GM12872 (cell line): ENCODE measurements around the gene ELOB.

ENCODE experiments used
- TF ChIP-seq, protein P1 (sequence below): IDR thresholded peaks from 3 replicates; pipeline ENCODE4 v1.5.1; 2011; ENCODE audit warnings: low read depth, mild to moderate bottlenecking, low read length, moderate library complexity; ENCODE audit not compliant: insufficient read depth

The ELOB gene

DNA sequence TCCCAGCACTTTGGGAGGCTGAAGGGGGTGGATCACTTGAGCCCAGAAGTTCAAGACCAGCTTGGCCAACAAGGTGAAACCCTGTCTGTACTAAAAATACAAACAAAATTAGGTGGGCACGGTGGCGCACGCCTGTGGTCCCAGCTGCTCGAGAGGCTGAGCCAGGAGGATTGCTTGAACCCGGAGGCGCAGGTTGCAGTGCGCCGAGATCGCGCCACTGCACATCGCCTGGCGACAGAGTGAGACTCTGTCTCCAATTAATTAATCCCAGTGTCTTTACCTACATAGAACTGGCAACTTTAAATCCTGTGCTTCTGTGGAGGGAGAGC, 1.5 kb upstream of the ELOB start:
- TF ChIP-seq, protein P1, sequence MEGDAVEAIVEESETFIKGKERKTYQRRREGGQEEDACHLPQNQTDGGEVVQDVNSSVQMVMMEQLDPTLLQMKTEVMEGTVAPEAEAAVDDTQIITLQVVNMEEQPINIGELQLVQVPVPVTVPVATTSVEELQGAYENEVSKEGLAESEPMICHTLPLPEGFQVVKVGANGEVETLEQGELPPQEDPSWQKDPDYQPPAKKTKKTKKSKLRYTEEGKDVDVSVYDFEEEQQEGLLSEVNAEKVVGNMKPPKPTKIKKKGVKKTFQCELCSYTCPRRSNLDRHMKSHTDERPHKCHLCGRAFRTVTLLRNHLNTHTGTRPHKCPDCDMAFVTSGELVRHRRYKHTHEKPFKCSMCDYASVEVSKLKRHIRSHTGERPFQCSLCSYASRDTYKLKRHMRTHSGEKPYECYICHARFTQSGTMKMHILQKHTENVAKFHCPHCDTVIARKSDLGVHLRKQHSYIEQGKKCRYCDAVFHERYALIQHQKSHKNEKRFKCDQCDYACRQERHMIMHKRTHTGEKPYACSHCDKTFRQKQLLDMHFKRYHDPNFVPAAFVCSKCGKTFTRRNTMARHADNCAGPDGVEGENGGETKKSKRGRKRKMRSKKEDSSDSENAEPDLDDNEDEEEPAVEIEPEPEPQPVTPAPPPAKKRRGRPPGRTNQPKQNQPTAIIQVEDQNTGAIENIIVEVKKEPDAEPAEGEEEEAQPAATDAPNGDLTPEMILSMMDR = no peak

DNA sequence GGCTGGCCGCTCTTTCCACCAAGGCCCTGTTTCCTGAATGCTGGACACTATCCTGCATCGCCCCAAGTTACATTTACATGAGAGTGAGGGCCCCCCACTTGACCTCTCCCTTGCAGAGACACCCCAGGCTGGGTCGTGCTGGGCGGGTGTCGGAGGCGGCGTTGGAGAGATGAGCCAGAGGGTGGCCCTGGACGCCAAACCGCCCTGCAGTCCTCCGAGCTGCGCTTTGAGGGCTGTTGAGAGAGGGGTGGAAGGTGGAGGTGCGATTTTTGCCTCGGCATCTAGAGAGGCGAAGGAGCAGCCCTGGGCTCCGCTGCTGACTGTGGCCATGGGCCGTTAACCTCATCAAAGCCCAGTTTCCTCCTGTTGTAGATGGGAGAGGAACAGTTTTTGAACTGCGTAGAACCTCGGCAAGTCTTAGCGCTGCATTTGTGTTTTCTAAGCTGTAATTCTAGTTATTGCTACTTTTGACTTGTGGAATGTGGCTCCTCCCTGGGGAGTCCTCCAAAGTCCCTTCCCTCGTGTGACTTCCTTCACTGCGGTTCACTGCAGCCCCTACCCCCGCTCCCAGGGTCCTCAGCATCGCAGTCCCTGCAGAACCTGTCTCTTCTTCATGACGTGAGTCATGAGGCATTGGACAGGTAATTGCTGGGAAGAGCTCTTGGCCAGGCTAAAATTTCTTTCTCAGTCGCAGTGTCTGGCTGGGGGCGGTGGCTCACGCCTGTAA, 986 bp upstream of the ELOB start:
- TF ChIP-seq, protein P1 = no peak

DNA sequence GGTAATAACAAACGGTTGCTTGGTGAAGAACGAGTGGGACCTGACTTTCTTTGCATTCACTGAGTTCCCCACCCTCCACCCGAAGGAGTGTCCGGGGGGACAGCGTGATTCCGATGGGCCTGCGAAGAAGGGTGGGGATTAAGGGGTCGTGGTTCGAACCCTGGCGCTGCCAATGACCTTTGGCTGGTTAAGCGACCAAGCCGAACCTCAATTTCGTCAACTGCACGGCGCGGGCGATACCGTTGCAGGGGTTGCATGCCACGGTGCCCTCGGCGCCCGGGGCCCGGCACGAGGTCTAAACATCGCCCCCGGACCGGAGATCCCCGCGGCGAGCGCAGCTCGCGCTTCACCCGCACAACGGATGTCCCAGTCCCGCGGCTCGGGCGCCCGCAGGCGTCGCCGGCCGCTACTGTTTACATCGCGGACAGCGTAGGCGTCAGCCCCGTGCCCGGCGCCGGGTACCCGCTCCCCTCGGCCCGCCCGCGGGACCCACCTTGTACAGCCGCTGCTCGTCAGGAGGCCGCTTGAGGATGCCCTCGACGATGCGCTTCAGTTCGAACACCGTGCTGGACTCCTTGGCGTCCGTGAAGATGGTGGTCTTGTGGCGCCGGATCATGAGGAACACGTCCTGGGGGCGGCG, 460 bp downstream of the ELOB start:
- TF ChIP-seq, protein P1 = no peak

DNA sequence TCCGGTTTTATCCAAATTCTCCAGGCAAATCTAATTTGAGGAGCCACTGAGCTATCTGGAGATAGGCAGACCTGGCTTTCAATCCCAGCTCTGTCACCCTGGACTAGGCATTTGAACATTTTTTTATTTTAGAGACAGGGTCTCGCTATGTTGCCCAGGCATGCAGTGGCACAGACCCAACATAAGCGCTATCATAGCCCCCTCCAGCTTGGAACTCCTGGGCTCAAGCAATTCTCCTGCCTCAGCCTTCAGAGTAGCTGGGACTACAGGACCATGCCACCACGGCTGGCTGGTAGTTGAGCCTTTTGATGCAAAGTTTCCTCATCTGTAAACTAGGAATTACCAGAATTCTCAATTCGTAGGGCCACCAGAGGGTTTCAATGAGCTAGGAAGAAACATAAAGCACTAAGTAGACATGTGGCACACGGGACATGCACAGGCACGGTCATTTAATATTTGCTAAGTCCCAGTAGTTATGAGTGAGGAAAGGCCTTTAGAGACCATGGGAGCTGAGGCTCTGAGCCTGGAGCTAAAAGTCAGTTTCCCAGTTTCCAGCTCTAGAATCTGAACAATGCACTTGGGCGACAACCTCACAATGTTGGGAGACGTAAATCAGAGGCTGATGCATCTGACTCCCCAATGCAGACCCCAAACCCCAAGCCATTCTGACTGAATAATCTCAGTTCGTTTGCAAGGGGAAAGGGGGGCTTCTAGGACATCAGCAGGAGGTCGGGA, 1.1 kb downstream of the ELOB start:
- TF ChIP-seq, protein P1 = no peak

DNA sequence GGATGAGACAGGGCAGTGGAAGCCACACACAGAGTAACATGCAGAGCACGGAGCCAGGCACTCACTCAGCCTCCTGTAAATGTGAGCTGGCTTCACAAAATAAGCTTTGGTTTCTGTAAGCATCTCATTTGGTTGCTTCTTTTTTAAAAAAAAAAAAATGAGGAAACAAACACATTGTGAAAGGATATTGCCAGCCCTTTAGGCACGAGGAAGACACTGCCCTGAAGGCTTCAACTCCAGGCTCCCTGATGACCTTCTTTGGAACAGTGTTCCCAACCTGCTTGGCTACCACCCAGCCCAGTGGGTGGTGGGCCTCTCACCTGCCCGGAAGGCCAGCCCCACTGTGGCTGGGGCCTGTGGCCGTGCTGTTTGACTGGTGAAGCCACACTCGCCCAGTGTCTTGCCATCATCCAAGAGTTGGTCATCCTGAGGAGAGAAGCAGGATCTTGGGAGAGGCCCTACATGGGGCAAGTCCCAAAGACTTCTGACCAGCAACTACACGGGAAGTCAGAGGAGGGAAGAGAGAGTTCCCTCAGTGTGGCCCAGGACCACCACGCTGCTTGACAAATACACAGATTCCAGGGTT, 1.9 kb downstream of the ELOB start:
- TF ChIP-seq, protein P1 = no peak

DNA sequence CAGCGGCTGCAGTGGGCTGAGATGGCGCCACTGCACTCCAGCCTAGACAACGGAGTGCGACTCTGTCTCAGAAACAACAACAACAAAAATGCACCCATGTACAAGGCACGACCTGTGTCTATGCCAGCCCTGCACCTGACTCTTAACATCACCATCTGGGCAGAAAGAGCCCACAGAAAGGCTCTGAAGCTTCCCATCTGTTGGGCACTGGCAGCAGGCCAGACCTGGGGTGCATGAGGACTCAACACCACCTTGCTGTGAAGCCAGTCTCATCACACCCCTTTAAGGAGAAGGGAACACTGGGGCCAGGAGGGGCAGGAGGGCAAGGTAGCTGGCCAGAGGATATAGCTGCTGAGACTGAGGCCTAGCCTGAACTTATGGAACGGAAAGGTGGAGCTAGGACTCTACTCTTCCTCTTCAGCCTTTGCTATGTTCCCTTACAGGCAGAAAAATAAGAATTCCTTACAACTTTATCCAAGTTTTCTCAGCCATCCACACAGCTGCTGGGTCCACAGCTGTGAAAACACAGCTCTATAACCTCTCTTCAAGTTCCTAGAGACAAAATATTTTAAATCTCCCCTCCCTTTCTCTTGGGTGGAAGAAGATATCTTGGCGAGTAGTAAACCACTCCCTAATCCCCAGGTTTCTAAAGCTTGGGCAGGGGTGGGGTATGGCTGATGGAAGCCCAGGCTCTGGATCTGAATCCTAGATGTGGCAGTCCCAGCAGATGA, 2.8 kb downstream of the ELOB start:
- TF ChIP-seq, protein P1 = no peak
